Mucosa of stomach (tissue), 1 donor: Measurements from ENCODE around the gene SKAP1.

Experiments
- H3K27me3 ChIP-seq: one replicate; pipeline ENCODE4 v1.7.0; 2013; ENCODE audit warnings: mild to moderate bottlenecking, low read length; ENCODE audit not compliant: control insufficient read depth, insufficient read depth
- H3K36me3 ChIP-seq: one replicate; pipeline ENCODE4 v1.7.0; 2013; ENCODE audit warnings: low read length; ENCODE audit not compliant: control insufficient read depth, insufficient read depth
- H3K4me1 ChIP-seq: one replicate; pipeline ENCODE4 v1.7.0; 2013; ENCODE audit warnings: mild to moderate bottlenecking, low read length; ENCODE audit not compliant: control insufficient read depth, insufficient read depth
- H3K4me3 ChIP-seq: one replicate; pipeline ENCODE4 v1.7.0; 2013; ENCODE audit warnings: low read length
- H3K9ac ChIP-seq: one replicate; pipeline ENCODE4 v1.7.0; 2013; ENCODE audit warnings: mild to moderate bottlenecking, low read length, moderate library complexity
- H3K9me3 ChIP-seq: one replicate; pipeline ENCODE4 v1.7.0; 2013; ENCODE audit warnings: mild to moderate bottlenecking, low read length, moderate library complexity; ENCODE audit not compliant: control insufficient read depth
- donor health status: Pancreatic carcinoma.

The SKAP1 gene

DNA sequence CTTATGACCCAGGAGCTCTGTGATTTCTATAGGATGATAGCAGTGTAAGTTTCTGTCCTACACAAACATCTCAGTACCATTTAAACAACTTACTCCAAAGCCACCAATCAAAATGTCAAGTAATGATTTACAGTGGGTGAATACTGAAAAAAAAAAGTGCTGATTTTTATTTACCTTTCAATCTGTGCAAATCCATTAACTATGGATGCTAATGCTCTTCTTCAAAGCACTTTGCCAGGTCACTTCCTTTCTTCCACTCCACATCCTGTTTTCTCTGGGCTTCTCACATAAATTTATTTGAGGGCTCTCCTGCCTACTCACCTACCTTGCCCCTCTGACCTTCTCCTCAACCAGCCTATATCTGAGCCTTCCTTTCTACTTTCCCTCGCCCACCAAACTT lies 101.6 kb downstream of the SKAP1 start:
- H3K9ac ChIP-seq: no peak overlapping the region
- no peaks in the 10 kb centered on the region for H3K9me3 ChIP-seq
- H3K4me1 ChIP-seq: no peaks in the 10 kb centered on the region
- H3K36me3 ChIP-seq: no peaks in the 10 kb centered on the region
- no peak overlapping the region for H3K4me3 ChIP-seq
- H3K27me3 ChIP-seq: peaks cover 9% of the 10 kb centered on the region

- peaks cover 7% of the 10 kb centered on the region for H3K27me3 ChIP-seq
Observed at GRCh38 chr17:48326310-48326709, 103.7 kb downstream of the SKAP1 start.

GRCh38 chr17:48322060-48322459 lies 108.0 kb downstream of the SKAP1 start:
- no peaks in the 10 kb centered on the region for H3K36me3 ChIP-seq
- H3K27me3 ChIP-seq: no peaks in the 10 kb centered on the region

More at GRCh38 chr17:48326310-48326709, 103.7 kb downstream of the SKAP1 start:
- H3K9me3 ChIP-seq: no peaks in the 10 kb centered on the region
- H3K36me3 ChIP-seq: no peaks in the 10 kb centered on the region
- H3K9ac ChIP-seq: no peak overlapping the region
- H3K4me3 ChIP-seq: no peak overlapping the region
- H3K4me1 ChIP-seq: no peaks in the 10 kb centered on the region

GRCh38 chr17:48317732-48318131 lies 112.3 kb downstream of the SKAP1 start:
- Histone ChIP-seq H3K36me3 (no peaks in the 10 kb centered on the region), H3K4me1 (no peaks in the 10 kb centered on the region), H3K9ac (no peak overlapping the region), H3K9me3 (no peaks in the 10 kb centered on the region), H3K27me3 (no peaks in the 10 kb centered on the region), H3K4me3 (no peak overlapping the region)

More at GRCh38 chr17:48322060-48322459, 108.0 kb downstream of the SKAP1 start:
- Histone ChIP-seq H3K4me3 (no peak overlapping the region), H3K4me1 (no peaks in the 10 kb centered on the region), H3K9me3 (no peaks in the 10 kb centered on the region), H3K9ac (no peak overlapping the region)

GRCh38 chr17:48314716-48315115 lies 115.3 kb downstream of the SKAP1 start:
- Histone ChIP-seq H3K4me3 (no peak overlapping the region), H3K9ac (no peak overlapping the region), H3K27me3 (peaks cover 6% of the 10 kb centered on the region), H3K4me1 (no peaks in the 10 kb centered on the region), H3K36me3 (no peaks in the 10 kb centered on the region), H3K9me3 (no peaks in the 10 kb centered on the region)

GRCh38 chr17:48313096-48313755 lies 116.8 kb downstream of the SKAP1 start:
- Histone ChIP-seq H3K27me3 (peaks cover 6% of the 10 kb centered on the region), H3K4me3 (no peak overlapping the region), H3K4me1 (no peaks in the 10 kb centered on the region), H3K9ac (no peak overlapping the region), H3K36me3 (no peaks in the 10 kb centered on the region), H3K9me3 (no peaks in the 10 kb centered on the region)

DNA sequence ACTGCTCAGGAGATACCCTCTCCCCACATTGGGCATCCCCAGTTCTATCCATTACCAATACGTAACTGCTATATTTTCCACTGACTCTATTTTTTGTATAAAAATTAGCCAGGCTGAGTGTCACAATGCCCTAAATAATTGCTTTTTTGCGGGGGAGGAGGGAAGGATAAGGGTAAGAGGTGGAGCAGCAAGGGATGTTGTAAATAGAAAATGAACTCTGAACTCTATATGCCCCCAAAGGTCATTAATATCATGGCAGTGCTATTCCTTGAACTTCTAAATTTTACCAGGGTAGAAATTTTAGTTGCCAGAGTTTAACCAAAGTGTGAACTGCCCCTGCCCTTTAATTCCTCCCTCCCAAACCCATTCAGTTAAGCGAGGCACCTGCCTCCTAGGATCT lies 118.7 kb downstream of the SKAP1 start:
- H3K4me3 ChIP-seq: no peak overlapping the region

GRCh38 chr17:48310748-48311213 lies 119.2 kb downstream of the SKAP1 start:
- Histone ChIP-seq H3K9ac (no peak overlapping the region), H3K4me1 (no peaks in the 10 kb centered on the region), H3K9me3 (no peaks in the 10 kb centered on the region), H3K4me3 (no peak overlapping the region), H3K36me3 (no peaks in the 10 kb centered on the region), H3K27me3 (peaks cover 6% of the 10 kb centered on the region)

More for the DNA sequence above, 118.7 kb downstream of the SKAP1 start:
- no peaks in the 10 kb centered on the region for H3K4me1 ChIP-seq
- H3K9me3 ChIP-seq: no peaks in the 10 kb centered on the region
- no peaks in the 10 kb centered on the region for H3K36me3 ChIP-seq
- H3K27me3 ChIP-seq: peaks cover 6% of the 10 kb centered on the region
- no peak overlapping the region for H3K9ac ChIP-seq

DNA sequence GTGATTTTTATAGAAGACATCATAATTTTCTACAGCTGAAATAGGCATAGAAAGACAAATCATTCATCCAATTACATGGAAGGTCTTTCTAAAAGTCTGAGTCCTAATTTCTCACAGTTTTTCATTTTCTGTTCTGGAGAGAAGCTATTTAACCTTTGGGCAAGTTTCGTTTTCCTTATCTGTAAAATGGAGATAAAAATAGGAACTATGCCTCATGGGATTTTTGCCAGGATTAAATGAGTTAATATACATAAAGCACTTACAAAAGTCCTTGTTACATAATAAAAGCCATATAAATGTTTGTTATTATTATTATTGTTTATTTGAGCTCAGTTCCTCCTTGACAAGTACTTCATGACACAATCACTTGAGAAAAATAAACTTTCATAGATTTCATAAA lies 121.4 kb downstream of the SKAP1 start:
- H3K9ac ChIP-seq: no peak overlapping the region
- peaks cover 6% of the 10 kb centered on the region for H3K27me3 ChIP-seq
- H3K9me3 ChIP-seq: no peaks in the 10 kb centered on the region
- H3K4me1 ChIP-seq: no peaks in the 10 kb centered on the region
- no peak overlapping the region for H3K4me3 ChIP-seq
- no peaks in the 10 kb centered on the region for H3K36me3 ChIP-seq

DNA sequence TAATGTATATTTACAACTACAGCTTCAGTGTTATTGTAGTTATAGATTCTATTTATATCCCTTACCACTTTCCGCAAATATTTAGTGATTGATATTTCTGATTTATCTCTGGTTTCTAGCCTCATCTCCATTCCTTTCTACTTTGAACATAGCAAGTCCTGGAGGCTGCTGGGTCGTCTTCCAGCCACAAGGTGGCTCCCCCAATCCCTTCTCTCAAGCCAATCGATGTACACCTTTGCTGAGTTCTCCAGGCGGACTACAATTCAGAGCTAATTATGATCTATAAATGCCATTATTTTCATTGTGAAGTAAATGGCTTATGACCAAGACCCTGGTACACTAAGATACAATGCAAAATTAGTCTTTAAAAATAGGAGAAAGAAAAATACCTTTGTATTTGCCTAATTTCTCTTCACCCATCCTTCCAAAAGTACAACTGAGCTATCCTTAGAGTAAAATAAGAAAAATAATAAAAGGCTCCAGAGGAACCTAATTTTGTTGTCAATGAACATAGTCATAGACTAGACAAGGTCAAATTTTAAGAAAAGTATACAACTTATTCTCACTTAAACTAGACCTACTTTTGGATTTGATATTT lies 122.1 kb downstream of the SKAP1 start:
- H3K36me3 ChIP-seq: no peaks in the 10 kb centered on the region
- H3K27me3 ChIP-seq: peaks cover 6% of the 10 kb centered on the region
- H3K4me3 ChIP-seq: no peak overlapping the region

DNA sequence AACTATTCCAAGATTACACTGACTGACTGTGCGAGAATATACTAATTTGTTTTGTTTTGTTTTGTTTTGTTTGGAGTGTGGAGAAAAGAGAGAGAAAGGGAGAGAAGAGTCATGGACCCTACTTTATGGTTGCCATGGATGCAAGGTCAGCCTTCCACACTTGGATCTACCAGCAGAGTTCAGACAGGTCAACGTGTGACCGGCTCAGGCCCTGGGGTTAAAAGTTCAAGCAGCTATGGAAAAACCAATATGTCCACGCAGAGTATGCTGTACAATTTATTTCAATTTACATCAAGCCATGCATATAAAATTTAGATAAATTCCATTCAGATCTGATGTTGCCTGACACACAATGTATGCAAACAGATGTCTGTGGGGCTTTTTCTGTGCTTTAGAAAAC lies 122.8 kb downstream of the SKAP1 start:
- Histone ChIP-seq H3K4me1 (no peaks in the 10 kb centered on the region), H3K9me3 (no peaks in the 10 kb centered on the region), H3K4me3 (no peak overlapping the region), H3K36me3 (no peaks in the 10 kb centered on the region), H3K27me3 (peaks cover 6% of the 10 kb centered on the region), H3K9ac (no peak overlapping the region)

More for the DNA sequence above, 122.1 kb downstream of the SKAP1 start:
- Histone ChIP-seq H3K9me3 (no peaks in the 10 kb centered on the region), H3K9ac (no peak overlapping the region), H3K4me1 (no peaks in the 10 kb centered on the region)

GRCh38 chr17:48301002-48301401 lies 129.0 kb downstream of the SKAP1 start:
- Histone ChIP-seq H3K36me3 (no peaks in the 10 kb centered on the region), H3K9ac (no peak overlapping the region), H3K27me3 (no peaks in the 10 kb centered on the region), H3K4me3 (no peak overlapping the region), H3K4me1 (peaks cover 8% of the 10 kb centered on the region), H3K9me3 (no peaks in the 10 kb centered on the region)
